Occipital lobe (tissue), 2 donors: ENCODE results near the gene CENATAC. TPM values are rescaled to one million over a fixed set of nuclear protein-coding genes. Genes with fewer than 3 reads are reported as not detected.
"Not testable (repeated sequence)": the region's sequence is repeated elsewhere in the genome, so short reads cannot be mapped to it uniquely, and the experiment has no call there.

Experiments
- DNase-seq: peaks from one replicate; lab custom pipeline; 2025; lab: John Stamatoyannopoulos, UW
- total RNA-seq: library from RNA; depleted of rRNA; stranded (reverse); fragments of >200 nt; gene quantifications from one replicate; pipeline ENCODE4 v1.2.3, GENCODE V29; 2014

The CENATAC gene, protein sequence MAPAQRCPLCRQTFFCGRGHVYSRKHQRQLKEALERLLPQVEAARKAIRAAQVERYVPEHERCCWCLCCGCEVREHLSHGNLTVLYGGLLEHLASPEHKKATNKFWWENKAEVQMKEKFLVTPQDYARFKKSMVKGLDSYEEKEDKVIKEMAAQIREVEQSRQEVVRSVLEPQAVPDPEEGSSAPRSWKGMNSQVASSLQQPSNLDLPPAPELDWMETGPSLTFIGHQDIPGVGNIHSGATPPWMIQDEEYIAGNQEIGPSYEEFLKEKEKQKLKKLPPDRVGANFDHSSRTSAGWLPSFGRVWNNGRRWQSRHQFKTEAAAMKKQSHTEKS
- 31.0 TPM for total RNA-seq

- DNase-seq = peak; percentile 93
Measured at GRCh38 chr11:118997627-118998387, at the start of gene CENATAC. TSS of gene CENATAC (plus strand) at chr11:118998138. CDS start at chr11:118998198, 60 bp downstream.

- DNase-seq = peak; percentile 83
Measured at GRCh38 chr11:118953265-118953664, 44.7 kb upstream of the CENATAC start.

DNA sequence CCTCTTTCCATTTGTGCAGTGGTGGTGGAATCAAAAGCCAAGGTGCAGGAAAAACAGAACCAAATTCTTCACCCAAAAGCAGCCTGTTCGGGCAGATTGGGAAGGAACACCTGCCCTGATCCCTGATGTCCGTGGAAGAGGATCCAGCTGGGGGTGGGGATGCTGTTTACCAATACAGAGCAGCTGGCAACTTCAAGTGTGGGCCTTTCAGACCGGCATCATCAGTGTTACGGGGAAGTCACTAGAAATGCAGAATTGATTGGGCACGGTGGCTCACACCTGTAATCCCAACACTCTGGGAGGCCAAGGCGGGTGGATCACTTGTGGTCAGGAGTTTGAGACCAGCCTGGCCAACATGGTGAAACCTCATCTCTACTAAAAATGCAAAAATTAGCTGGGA lies 44.0 kb upstream of the CENATAC start:
- not testable (repeated sequence) for DNase-seq

- peak; percentile 78 for DNase-seq
Measured at GRCh38 chr11:118956094-118956846, 41.7 kb upstream of the CENATAC start, which contains the start of gene UPK2. TSS of gene UPK2 (plus strand) at chr11:118956298. CDS start at chr11:118956351, 53 bp downstream.

DNA sequence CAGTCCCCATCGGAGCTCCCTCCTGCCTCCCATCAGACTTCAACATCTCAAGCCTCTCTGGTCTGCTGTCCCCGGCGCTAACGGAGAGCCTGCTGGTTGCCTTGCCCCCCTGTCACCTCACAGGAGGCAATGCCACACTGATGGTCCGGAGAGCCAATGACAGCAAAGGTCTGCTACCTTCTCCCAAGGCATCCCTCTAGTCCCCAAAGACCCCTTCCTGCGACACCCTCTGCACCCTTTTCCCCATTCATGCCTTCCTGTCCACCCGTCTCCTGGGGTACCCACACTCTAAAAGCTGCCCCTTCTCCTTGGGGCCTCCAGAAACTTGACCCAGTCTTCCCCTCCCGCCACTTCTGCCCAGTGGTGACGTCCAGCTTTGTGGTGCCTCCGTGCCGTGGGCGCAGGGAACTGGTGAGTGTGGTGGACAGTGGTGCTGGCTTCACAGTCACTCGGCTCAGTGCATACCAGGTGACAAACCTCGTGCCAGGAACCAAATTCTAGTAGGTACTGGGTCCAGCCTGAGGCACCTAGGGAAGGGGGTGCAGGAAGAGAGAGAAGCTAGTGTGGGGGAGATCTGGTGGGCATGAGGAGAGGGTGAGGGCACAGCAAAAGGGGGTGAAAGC lies 41.0 kb upstream of the CENATAC start:
- DNase-seq = no peak

DNA sequence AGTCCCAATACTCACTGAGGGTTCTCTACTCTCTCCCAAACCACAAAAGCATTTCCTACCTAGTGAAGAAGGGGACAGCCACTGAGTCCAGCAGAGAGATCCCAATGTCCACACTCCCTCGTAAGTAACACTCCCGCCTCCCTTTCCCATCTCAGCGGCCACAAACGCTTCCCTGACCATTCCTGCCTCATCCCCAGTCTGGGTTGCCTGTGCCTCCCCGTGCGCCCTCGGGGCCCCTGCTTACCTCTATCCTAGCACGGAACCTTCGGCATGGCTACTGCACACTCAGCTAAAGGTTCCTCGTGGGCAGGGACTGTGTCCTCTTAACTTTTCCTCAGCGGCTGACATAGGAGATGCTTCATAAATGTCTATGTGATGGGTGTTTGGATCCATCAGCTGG lies 40.4 kb upstream of the CENATAC start:
- DNase-seq = no peak

DNA sequence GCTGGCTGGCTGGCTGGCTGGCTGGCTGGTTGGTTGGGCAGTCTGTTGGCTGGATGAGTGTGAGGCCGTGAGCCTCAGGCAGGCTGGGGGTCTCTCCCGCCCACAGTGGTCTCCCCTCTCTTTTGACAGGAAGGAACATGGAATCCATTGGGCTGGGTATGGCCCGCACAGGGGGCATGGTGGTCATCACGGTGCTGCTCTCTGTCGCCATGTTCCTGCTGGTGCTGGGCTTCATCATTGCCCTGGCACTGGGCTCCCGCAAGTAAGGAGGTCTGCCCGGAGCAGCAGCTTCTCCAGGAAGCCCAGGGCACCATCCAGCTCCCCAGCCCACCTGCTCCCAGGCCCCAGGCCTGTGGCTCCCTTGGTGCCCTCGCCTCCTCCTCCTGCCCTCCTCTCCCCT lies 40.0 kb upstream of the CENATAC start:
- DNase-seq = no peak

GRCh38 chr11:118958577-118958976 lies 39.4 kb upstream of the CENATAC start:
- no peak for DNase-seq

DNA sequence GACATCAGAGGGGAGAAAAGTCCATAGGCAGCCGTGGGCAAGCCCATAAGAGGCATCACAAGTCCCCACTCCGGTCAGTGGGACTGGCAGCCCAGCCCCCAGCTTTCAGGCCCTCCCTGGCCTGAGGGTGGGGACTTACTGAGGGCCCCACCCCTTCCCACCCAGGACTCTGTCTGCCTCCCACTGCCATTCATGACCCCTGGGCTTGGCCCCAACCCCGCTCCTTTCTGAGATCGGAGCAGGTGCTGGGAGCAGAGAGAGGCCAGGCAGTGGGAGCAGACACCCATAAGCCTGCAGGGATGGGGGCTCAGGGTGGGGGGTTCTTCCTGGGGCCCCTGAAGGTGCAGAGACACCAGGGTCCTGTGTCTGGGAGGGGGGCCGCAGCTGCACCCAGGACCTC lies 36.7 kb upstream of the CENATAC start:
- no peak for DNase-seq

DNA sequence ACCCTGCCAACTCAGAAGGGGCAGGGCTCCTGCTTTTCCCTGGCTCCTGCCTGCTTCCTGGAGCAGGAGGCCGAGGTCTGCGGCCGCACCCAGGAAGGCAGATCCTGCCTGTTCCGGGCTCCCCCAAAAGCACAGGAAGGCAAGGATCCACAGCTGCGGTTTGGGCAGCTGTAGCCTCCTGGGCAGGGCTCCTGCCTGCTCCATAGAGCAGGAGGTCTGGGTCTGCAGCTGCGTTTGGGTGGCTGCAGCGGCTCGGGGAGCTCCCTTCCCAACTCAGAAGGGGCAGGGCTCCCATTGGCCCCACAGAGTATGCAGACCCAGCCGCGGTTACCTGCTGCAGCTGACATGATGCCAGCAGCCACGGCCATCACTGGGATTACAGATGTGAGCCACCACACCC lies 36.3 kb upstream of the CENATAC start:
- no peak for DNase-seq

DNA sequence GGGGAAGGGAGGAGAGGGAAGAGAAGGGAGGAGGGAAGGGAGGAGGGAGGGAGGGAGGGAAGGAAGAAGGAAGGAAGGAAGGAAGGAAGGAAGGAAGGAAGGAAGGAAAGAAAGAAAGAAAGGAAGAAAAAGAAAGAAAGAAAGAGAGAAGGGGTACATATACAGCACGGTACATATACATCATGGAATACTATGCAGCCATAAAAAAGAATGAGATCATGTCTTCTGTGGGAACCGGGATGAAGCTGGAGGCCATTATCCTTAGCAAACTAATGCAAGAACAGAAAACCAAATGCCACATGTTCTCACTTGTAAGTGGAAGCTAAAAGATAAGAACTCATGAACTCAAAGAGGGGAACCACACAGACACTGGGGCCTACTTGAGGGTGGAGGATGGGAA lies 28.4 kb upstream of the CENATAC start:
- DNase-seq = not testable (repeated sequence)

DNA sequence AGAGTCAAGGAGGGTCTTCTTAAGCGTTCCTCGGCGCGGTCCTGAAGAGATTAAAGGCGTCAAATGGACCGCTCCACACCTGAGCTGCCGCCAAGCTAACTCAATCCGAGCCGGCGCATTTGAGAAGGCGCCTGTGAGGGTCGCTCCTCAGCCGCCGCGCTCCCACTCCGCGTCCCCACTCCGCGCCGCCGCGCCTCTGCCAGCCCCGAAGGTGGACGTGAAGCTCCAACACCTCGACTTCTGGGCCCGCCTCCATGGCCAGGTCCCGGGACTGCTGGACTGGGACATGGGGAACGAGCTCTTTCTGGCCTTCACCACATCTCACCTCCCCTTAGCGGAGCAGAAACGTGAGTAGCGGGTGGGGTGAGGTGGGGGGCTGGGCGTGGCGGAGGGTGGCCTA lies 26.3 kb upstream of the CENATAC start, which contains the start of gene FOXR1:
FOXR1 (plus strand) TSS at position 116 of the 400 bp plus-strand sequence; CDS start at position 287, 171 bp downstream.
- DNase-seq = no peak

- no peak for DNase-seq
Measured at GRCh38 chr11:118973985-118974384, 24.0 kb upstream of the CENATAC start.

DNA sequence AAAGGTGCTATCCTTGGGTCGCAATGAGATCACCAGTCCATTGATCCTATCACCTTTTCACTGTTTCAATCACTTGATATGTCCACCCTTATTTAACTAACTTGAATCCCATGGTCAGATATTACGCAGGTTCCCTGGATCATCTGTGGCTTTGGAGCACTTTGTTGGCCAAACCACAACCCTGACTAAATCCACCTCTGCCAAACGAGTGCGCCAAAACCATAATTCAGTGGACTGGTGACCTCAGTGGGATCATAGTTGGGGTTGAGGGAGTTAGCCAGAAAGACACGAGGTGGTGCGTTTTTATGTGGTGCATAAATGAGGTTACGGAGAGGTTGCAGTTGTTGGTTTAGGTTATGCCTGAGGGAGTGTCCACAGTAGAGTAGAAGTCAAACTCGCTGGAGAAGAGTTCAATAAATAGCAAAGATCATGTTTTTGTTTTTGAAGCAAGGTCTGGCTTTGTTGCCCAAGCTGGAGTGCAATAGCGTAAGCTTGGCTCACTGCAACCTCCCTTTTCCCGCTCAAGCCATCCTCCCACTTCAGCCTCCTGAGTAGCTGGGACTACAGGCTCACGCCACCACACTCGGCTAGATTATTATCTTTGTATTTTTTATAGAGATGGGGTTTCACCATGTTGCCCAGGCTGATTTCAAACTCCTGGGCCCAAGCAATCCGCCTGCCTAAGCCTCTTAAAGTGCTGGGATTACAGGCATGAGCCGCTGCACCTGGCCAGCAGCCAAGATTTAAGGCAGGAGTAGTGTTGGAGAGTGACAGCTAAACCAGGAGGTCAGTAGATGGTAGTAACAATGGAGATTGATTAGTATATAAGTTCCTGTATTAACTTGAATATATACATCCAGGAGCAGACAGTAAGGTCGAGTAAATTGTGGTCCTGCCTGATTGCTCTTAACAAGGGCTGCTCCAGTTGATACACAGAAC lies 21.9 kb upstream of the CENATAC start:
- DNase-seq = no peak

- no peak for DNase-seq
Measured at GRCh38 chr11:118979434-118979833, 18.5 kb upstream of the CENATAC start.

DNA sequence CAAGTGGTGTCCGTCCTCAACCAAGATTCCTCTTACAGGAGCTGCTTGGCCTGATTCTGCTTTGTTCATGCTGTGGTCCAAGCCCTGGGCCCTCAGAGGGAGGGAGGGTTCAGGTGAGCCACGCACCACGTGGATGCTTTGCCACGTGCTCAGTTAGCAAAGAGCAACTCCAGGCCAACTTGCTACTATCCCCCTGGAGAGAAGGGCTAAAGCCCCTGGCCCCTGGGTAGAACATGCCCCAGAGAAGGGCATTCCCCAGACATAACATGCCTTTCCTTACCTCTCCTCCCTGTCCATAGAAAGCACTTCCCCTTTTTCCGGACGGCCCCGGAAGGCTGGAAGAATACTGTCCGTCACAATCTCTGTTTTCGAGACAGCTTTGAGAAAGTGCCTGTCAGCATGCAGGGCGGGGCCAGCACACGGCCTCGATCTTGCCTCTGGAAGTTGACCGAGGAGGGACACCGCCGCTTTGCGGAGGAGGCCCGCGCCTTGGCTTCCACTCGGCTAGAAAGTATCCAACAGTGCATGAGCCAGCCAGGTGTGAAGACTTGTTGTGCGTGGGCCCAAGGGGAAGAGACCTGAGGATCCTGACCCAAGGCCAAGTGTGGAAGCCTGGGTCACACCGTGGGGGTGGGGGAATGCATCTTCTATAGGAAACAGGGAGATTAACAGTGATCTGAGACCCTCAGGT lies 17.6 kb upstream of the CENATAC start:
- no peak for DNase-seq

DNA sequence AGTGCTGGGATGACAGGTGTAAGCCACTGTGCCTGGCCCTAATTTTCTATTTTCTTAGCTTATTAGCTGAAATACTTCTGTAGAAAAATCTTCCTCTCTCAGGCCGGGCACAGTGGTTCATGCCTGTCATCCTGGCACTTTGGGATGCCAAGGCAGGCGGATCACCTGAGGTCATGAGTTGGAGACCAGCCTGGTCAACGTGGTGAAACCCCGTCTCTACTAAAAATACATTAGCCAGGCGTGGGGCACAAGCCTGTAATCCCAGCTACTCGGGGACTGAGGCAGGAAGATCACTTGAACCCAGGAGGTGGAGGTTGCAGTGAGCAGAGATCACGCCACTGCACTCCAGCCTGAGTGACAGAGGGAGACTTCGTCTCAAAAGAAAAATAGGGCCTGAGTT lies 13.6 kb upstream of the CENATAC start:
- DNase-seq = not testable (repeated sequence)

DNA sequence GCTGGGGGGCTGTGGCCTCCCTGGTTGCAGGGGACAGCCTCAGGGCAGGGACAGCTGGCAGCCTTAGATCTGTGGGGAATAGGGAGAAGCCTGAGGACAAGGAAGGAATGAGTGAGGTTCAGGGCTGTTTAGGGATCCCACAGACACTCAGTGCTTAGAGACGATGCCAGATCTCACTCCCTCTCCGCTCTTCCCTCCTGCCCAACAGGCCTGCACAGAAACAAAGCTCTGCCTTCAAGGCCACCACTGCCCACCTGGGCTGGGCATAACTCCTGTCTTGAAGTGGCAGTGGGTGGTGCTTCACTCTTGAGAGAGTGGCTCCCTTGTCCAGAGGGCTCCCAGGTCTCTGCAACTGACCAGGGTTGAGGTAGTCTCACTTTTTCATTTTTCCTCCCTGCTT lies 13.1 kb upstream of the CENATAC start:
- no peak for DNase-seq

GRCh38 chr11:118988280-118988679 lies 9.7 kb upstream of the CENATAC start:
- no peak for DNase-seq
